B cell (primary cell): ENCODE data around the gene USP6NL. TPM values are rescaled to one million over a fixed set of nuclear protein-coding genes. Genes with fewer than 3 reads are reported as not detected.

Experiments used
- ATAC-seq: fragments of 200-7000 bp; cut with Tn5 transposase; one replicate; pipeline ENCODE4 v1.10.0; 2021; ENCODE audit warnings: low read depth, mild to moderate bottlenecking, moderate number of reproducible peaks, moderate library complexity
- CTCF ChIA-PET: fragments of 350-600 bp; sonication (Branson Sonifier 250); formaldehyde crosslinking; loops from one replicate; lab custom pipeline; 2021; ENCODE audit warnings: antibody characterized with exemption, inconsistent platforms; lab: Charles Lee
- POLR2A ChIA-PET: fragments of 350-600 bp; sonication (Branson Sonifier 250); formaldehyde crosslinking; loops from one replicate; lab custom pipeline; 2021; ENCODE audit warnings: antibody characterized with exemption; lab: Charles Lee
- DNase-seq: peaks from one replicate; pipeline ENCODE4 v3.0.0; 2013
- H2AFZ ChIP-seq: 2 replicates; pipeline ENCODE4 v1.6.1; 2012; ENCODE audit warnings: mild to moderate bottlenecking, low read depth, low read length; ENCODE audit not compliant: insufficient read depth, poor library complexity, severe bottlenecking
- H3K27ac ChIP-seq, 2 donors: 1 replicate in 1 of 2; 2 replicates in 1 of 2; pipeline ENCODE4 v1.5.1; 2012 to 2013; ENCODE audit warnings: low read length in 2 of 2, mild to moderate bottlenecking in 2 of 2, moderate library complexity in 1 of 2
- H3K27me3 ChIP-seq, 4 experiments: fragments of 200-600 bp in 1 of 4; sonication (generic) in 1 of 4; replicated peaks in 1 of 4; 1 replicate in 2 of 4; 2 replicates in 2 of 4; pipeline versions ENCODE4 v1.6.1 to v1.7.0; 2013 to 2016; ENCODE audit warnings: low read length in 3 of 4, mild to moderate bottlenecking in 2 of 4, mixed read lengths in 1 of 4, moderate library complexity in 1 of 4; ENCODE audit not compliant: insufficient read depth in 4 of 4, control insufficient read depth in 3 of 4; ENCODE audit errors: control extremely low read depth in 1 of 4
- H3K36me3 ChIP-seq, 2 experiments: replicated peaks in 1 of 2; 1 replicate in 1 of 2; 2 replicates in 1 of 2; pipeline versions ENCODE4 v1.6.1 to v1.7.1; 2013; ENCODE audit warnings: low read length in 1 of 2; ENCODE audit not compliant: insufficient read depth in 2 of 2, control insufficient read depth in 1 of 2; ENCODE audit errors: control extremely low read depth in 1 of 2, extremely low read depth in 1 of 2
- H3K4me1 ChIP-seq, 2 donors: fragments of 200-600 bp in 1 of 2; sonication (generic) in 1 of 2; 1 replicate in 1 of 2; 2 replicates in 1 of 2; pipeline versions ENCODE4 v1.5.1 to v1.6.1; 2013 to 2017; ENCODE audit warnings: low read length in 2 of 2; ENCODE audit not compliant: control insufficient read depth in 2 of 2, insufficient read depth in 2 of 2
- H3K4me2 ChIP-seq: replicated peaks from 2 replicates; pipeline ENCODE3; 2012; ENCODE audit warnings: mild to moderate bottlenecking, low read depth, low read length; ENCODE audit not compliant: poor library complexity, severe bottlenecking
- H3K4me3 ChIP-seq, 5 experiments: fragments of 200-600 bp in 1 of 5; sonication (generic) in 1 of 5; 1 replicate in 3 of 5; 2 replicates in 2 of 5; pipeline versions ENCODE4 v1.5.1 to v1.7.0; 2011 to 2016; ENCODE audit warnings: low read length in 4 of 5, mild to moderate bottlenecking in 4 of 5, low read depth in 2 of 5, control low read depth in 1 of 5, moderate library complexity in 1 of 5; ENCODE audit not compliant: insufficient read depth in 1 of 5; ENCODE audit errors: control extremely low read depth in 1 of 5, extremely low read depth in 1 of 5
- H3K79me2 ChIP-seq: fragments of 200-600 bp; sonication (generic); one replicate; pipeline ENCODE4 v1.6.0; 2016; ENCODE audit warnings: low read length; ENCODE audit not compliant: control insufficient read depth, insufficient read depth
- H3K9ac ChIP-seq: fragments of 200-600 bp; sonication (generic); 2 replicates; pipeline ENCODE4 v1.6.1; 2017; ENCODE audit warnings: mild to moderate bottlenecking, low read length, moderate library complexity
- H3K9me3 ChIP-seq, 3 donors: one replicate each; pipeline versions ENCODE4 v1.6.1 to v1.7.1; 2013; ENCODE audit warnings: low read length in 2 of 3; ENCODE audit not compliant: control insufficient read depth in 2 of 3, insufficient read depth in 1 of 3; ENCODE audit errors: control extremely low read depth in 1 of 3
- H4K20me1 ChIP-seq: 2 replicates; pipeline ENCODE4 v1.6.0; 2012; ENCODE audit warnings: mild to moderate bottlenecking, low read length; ENCODE audit not compliant: insufficient read depth, control insufficient read depth, poor library complexity, severe bottlenecking
- H3K27ac Mint-ChIP-seq: one replicate; pipeline ENCODE4 v1.8.0; 2021; ENCODE audit warnings: mixed read lengths
- H3K27me3 Mint-ChIP-seq: one replicate; pipeline ENCODE4 v1.8.0; 2021; ENCODE audit warnings: mixed read lengths
- H3K4me1 Mint-ChIP-seq: one replicate; pipeline ENCODE4 v1.8.0; 2021; ENCODE audit warnings: mixed read lengths
- H3K4me3 Mint-ChIP-seq: one replicate; pipeline ENCODE4 v1.8.0; 2021; ENCODE audit warnings: mixed read lengths
- H3K9me3 Mint-ChIP-seq: one replicate; pipeline ENCODE4 v1.8.0; 2022; ENCODE audit warnings: mixed read lengths; ENCODE audit not compliant: insufficient read depth
- CTCF ChIP-seq: fragments of 200-600 bp; IDR thresholded peaks from one replicate; pipeline ENCODE4 v1.8.0; 2022; ENCODE audit warnings: antibody characterized with exemption, mild to moderate bottlenecking
- EZH2 ChIP-seq: IDR thresholded peaks from 2 replicates; pipeline ENCODE4 v1.6.1; 2012; ENCODE audit warnings: borderline replicate concordance, low read depth, mild to moderate bottlenecking, moderate library complexity, low read length; ENCODE audit not compliant: insufficient read depth, poor library complexity, severe bottlenecking
- WGBS: methylation state at CpG from one replicate; pipeline ENCODE4 v1.1.5; 2013; ENCODE audit warnings: missing lambda C conversion rate; ENCODE audit not compliant: insufficient coverage; 5-methylcytosine and 5-hydroxymethylcytosine counted together
- intact Hi-C: fragments of 100-400 bp; cut with micrococcal nuclease; formaldehyde crosslinking; loops from one replicate; pipeline ENCODE4 v1.10.0; 2022
- polyA plus RNA-seq: library from polyadenylated mRNA; depleted of rRNA; stranded (reverse); fragments of >200 nt; gene quantifications from 2 replicates; pipeline ENCODE4 v1.2.3, GENCODE V29; 2012
- total RNA-seq, 2 donors: library from RNA; stranded (reverse); fragments of 120-200 nt in 1 of 2; gene quantifications; 1 replicate in 1 of 2; 2 replicates in 1 of 2; pipeline versions ENCODE4 v1.2.3 to v1.2.4, GENCODE V29; 2013 to 2022

The USP6NL gene
- total and polyA plus RNA-seq, 2 donors (not counting 1 experiment from before 2014, with no cell fraction given), result 27.0 to 61.5 TPM

DNA sequence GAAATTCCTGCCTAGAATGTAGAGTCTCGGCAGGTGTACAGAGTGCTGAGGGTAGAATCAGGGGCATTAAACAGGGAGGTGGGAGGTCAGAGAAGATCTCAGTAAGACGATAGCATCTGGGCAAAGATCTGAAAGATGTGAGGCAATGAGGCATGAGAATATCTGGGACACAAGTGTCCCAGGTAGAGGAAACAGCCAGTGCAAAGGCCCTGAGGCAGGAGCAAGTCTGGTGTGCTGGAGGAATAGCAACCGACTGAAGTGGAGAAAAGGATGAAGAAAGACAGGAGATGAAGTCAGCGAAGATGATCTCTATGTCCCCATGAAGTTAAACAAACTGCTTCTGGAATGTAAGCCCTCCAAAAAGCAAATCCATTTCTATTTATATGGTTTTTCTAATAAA is 84.4 kb downstream of the USP6NL start:
- peaks cover 84% of the 10 kb centered on the region for H3K79me2 ChIP-seq
- CTCF ChIA-PET, result interaction anchor here (1.0 to 3.2 kb wide), 2 partner anchors 159 to 199 kb away, joined by 3 to 12 read pairs; no protein-coding TSS in a partner anchor
- TF ChIP-seq CTCF, result no peak
- no peak for TF ChIP-seq EZH2
- Mint-ChIP-seq H3K4me3 (peak overlapping the region; percentile 67), H3K9me3 (no peaks in the 10 kb centered on the region), H3K27me3 (no peaks in the 10 kb centered on the region), H3K4me1 (peaks cover 63% of the 10 kb centered on the region), H3K27ac (peak overlapping the region; percentile 81)
- POLR2A ChIA-PET, result interaction anchor here (1.0 kb wide), 1 partner anchor 156 kb away, joined by 3 read pairs; no protein-coding TSS in a partner anchor
- peaks cover 0 to 46% of the 10 kb centered on the region in 2 experiments for H3K36me3 ChIP-seq
- DNase-seq (no peak), ATAC-seq (no peak)
- H3K27me3 ChIP-seq, result no peaks in the 10 kb centered on the region
- H2AFZ ChIP-seq, result no peak overlapping the region
- intact Hi-C loops, result no loop called here
- H3K4me2 ChIP-seq, result peak overlapping the region; percentile 71
- H3K9ac ChIP-seq, result no peak overlapping the region
- peaks cover 31 to 43% of the 10 kb centered on the region in 2 donors for H3K4me1 ChIP-seq
- H3K27ac ChIP-seq, result peak overlapping the region in 1 of 2 donors; percentile 6
- no peaks in the 10 kb centered on the region for H4K20me1 ChIP-seq
- WGBS, result 95% methylated on average over 2 of the region's 4 CpGs
- H3K9me3 ChIP-seq, result no peaks in the 10 kb centered on the region
- no peak overlapping the region for H3K4me3 ChIP-seq

GRCh38 chr10:11525503-11525902 is 85.9 kb downstream of the USP6NL start:
- H3K27me3 Mint-ChIP-seq, result no peaks in the 10 kb centered on the region
- peaks cover 80% of the 10 kb centered on the region for H3K79me2 ChIP-seq
- CTCF ChIA-PET, result interaction anchor here (0.8 to 1.3 kb wide), 4 partner anchors 8 to 232 kb away, joined by 3 to 4 read pairs (median 4); no protein-coding TSS in a partner anchor
- no peaks in the 10 kb centered on the region for H4K20me1 ChIP-seq
- no peak for TF ChIP-seq CTCF
- no peak for TF ChIP-seq EZH2
- intact Hi-C loops, result no loop called here
- no peak overlapping the region for H3K4me3 ChIP-seq
- H2AFZ ChIP-seq, result no peak overlapping the region
- H3K36me3 ChIP-seq, result peaks cover 0 to 51% of the 10 kb centered on the region in 2 experiments
- WGBS, result 87% methylated on average over 2 of the region's 6 CpGs
- H3K9me3 Mint-ChIP-seq, result no peaks in the 10 kb centered on the region
- no peak overlapping the region for H3K4me3 Mint-ChIP-seq
- H3K4me1 Mint-ChIP-seq, result peaks cover 57% of the 10 kb centered on the region
- DNase-seq (no peak), ATAC-seq (no peak)
- no peak overlapping the region for H3K27ac ChIP-seq
- H3K4me1 ChIP-seq, result peaks cover 26 to 39% of the 10 kb centered on the region in 2 donors
- no peak overlapping the region for H3K4me2 ChIP-seq
- H3K27me3 ChIP-seq, result no peaks in the 10 kb centered on the region
- POLR2A ChIA-PET, result no interaction called here
- H3K9ac ChIP-seq, result no peak overlapping the region
- H3K27ac Mint-ChIP-seq, result no peak overlapping the region
- H3K9me3 ChIP-seq, result no peaks in the 10 kb centered on the region
